NB4 (cell line): ENCODE measurements around the gene MEP1B.

Experiments
- POLR2A ChIP-seq: IDR thresholded peaks from 2 replicates; pipeline ENCODE4 v1.6.1; 2011; ENCODE audit warnings: mild to moderate bottlenecking; ENCODE audit not compliant: insufficient read length; ENCODE audit errors: extremely low read depth
- TF ChIP-seq, protein P1 (sequence below): IDR thresholded peaks from one replicate; pipeline ENCODE4 v1.5.1; 2012; ENCODE audit warnings: low read depth, low read length

DNA sequence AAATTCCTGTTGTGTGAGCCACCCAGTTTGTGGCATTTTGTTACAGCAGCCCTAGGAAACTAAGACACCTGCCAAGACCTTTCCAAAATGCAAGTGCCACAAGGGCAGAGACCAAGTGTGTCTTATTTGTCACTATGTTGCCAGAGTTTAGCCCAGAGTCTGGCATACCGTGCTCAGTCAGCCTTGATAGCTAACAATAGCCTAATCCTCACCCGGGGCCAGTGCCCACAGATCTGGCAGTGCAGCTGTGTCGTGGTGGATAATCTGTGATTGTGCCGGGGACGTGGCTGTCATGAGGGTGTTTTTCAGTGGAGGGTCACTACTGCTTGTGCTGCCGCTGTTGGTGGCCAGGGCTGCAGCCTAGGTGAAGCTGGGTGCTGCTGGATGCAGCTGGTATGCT, 53.5 kb downstream of the MEP1B start:
- TF ChIP-seq, protein P1, sequence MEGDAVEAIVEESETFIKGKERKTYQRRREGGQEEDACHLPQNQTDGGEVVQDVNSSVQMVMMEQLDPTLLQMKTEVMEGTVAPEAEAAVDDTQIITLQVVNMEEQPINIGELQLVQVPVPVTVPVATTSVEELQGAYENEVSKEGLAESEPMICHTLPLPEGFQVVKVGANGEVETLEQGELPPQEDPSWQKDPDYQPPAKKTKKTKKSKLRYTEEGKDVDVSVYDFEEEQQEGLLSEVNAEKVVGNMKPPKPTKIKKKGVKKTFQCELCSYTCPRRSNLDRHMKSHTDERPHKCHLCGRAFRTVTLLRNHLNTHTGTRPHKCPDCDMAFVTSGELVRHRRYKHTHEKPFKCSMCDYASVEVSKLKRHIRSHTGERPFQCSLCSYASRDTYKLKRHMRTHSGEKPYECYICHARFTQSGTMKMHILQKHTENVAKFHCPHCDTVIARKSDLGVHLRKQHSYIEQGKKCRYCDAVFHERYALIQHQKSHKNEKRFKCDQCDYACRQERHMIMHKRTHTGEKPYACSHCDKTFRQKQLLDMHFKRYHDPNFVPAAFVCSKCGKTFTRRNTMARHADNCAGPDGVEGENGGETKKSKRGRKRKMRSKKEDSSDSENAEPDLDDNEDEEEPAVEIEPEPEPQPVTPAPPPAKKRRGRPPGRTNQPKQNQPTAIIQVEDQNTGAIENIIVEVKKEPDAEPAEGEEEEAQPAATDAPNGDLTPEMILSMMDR: no peak
- TF ChIP-seq POLR2A: no peak
